C4-2B (cell line): ENCODE results near the gene SYT14.
"Not testable (repeated sequence)": the region's sequence is repeated elsewhere in the genome, so short reads cannot be mapped to it uniquely, and the experiment has no call there.

ENCODE experiments used
- H3K27ac ChIP-seq: fragments of 450-650 bp; 2 replicates; pipeline ENCODE4 v1.5.1; 2017
- ZFX ChIP-seq: fragments of 450-650 bp; IDR thresholded peaks from 2 replicates; pipeline ENCODE4 v1.6.1; 2017
- TF ChIP-seq, protein P1 (sequence below): fragments of 450-650 bp; conservative IDR thresholded peaks from 2 replicates; pipeline ENCODE4 v1.5.1; 2017; ENCODE audit warnings: mild to moderate bottlenecking

The SYT14 gene

DNA sequence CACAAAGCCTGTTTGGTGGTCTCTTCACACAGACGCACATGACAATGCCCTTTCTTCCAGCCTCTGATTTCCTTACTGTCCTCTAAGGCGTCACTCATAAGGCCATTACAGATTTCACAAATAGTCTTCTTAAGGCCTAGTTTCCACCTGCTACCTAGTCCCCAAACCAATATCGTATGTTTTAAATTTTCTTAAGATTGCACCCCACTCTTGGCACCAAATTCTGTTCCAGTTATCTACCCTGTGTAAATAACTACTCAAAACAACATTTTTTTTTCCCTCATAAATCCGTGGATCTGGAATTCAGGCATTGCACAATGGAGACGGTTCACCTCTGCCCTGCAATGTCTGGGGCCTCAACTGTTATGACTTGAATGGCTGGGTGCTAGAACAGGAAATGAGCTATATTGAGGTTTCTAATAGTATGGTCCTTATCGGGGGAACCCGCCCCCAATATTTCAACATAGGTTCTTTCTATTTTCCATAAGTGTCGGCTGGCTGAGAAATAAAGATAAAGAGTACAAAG lies 257.7 kb downstream of the SYT14 start:
- TF ChIP-seq, protein P1, sequence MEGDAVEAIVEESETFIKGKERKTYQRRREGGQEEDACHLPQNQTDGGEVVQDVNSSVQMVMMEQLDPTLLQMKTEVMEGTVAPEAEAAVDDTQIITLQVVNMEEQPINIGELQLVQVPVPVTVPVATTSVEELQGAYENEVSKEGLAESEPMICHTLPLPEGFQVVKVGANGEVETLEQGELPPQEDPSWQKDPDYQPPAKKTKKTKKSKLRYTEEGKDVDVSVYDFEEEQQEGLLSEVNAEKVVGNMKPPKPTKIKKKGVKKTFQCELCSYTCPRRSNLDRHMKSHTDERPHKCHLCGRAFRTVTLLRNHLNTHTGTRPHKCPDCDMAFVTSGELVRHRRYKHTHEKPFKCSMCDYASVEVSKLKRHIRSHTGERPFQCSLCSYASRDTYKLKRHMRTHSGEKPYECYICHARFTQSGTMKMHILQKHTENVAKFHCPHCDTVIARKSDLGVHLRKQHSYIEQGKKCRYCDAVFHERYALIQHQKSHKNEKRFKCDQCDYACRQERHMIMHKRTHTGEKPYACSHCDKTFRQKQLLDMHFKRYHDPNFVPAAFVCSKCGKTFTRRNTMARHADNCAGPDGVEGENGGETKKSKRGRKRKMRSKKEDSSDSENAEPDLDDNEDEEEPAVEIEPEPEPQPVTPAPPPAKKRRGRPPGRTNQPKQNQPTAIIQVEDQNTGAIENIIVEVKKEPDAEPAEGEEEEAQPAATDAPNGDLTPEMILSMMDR, result no peak
- TF ChIP-seq ZFX, result no peak
- H3K27ac ChIP-seq, result no peak overlapping the region

DNA sequence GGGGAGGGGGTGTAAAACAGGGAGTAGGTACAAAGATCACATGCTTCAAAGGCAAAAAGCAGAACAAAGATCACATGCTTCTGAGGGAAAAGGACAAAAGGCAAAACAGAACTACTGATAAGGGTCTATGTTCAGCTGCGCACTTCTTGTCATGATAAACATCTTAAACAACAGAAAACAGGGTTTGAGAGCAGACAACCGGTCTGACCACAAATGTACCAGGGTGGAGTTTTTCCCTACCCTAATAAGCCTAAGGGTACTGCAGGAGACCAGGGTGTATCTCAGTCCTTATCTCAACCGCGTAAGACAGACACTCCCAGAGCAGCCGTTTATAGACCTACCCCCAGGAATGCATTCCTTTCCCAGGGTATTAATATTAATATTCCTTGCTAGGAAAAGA lies 258.2 kb downstream of the SYT14 start:
- H3K27ac ChIP-seq, result not testable (repeated sequence)

DNA sequence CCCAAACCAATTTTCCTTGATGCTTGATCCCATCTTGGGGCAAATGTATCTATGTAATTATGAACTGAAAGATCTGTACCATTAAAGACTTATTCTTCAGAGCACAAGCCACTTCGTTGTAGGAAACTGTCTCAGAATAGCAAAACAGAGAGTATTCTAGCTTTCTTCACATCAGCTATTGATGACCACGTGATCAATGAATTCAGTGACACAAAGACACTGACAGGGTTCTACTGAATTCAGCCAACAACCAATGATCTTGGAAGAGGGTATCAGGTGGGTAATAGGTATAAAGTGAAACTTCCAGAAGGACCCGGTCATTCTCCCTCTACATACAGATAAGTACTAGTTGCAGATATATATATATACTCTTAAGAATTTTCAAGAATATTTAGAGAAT lies 260.8 kb downstream of the SYT14 start:
- H3K27ac ChIP-seq, result no peak overlapping the region
- TF ChIP-seq, protein P1, result no peak
- TF ChIP-seq ZFX, result no peak

DNA sequence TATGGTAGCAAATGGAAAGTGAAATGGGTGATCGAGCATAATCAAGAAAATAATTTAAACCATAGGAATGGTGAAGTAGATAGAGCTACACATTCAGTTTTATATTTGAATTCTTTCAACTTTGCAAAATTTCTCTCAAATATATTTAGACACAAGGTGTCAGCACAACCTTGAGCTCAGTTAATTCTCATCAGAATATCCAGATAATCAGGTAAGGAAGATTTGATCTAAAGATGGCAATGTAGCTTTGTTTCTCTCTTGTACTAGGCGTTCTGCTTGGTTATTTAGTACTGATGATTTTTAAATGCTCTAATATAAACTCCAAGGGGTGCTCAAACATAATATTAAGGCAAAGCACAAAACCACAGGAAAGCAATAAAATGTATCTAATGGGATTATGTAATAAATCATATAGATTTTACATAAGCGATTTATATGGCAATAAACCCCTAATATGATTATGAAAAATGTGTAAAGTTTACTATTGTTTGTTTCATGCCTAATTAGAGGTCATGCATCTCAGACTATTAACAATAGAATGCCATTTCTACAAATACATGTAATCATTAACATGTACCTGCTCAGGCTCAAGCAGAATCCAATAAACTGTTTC lies 262.2 kb downstream of the SYT14 start:
- no peak overlapping the region for H3K27ac ChIP-seq
- TF ChIP-seq, protein P1, result peak; percentile 7
- no peak for TF ChIP-seq ZFX

DNA sequence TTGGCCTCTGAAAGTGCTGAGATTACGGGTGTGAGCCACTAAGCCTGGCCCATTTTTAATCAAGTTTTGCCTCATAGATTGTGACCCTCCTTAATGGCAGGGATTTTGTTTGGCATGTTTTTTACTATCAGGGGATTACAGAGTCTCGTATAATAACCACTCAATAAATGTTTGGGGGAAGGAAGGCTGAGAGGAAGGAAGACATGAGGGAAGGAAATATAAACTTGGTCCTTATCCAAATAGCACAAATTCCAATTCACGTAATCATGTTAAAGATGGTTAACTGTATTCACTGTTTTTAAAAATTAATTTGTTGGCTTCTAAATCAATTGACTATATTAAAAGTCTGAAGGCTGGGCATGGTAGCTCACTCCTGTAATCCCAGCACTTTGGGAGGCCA lies 263.7 kb downstream of the SYT14 start:
- TF ChIP-seq ZFX, result no peak
- TF ChIP-seq, protein P1, result no peak

DNA sequence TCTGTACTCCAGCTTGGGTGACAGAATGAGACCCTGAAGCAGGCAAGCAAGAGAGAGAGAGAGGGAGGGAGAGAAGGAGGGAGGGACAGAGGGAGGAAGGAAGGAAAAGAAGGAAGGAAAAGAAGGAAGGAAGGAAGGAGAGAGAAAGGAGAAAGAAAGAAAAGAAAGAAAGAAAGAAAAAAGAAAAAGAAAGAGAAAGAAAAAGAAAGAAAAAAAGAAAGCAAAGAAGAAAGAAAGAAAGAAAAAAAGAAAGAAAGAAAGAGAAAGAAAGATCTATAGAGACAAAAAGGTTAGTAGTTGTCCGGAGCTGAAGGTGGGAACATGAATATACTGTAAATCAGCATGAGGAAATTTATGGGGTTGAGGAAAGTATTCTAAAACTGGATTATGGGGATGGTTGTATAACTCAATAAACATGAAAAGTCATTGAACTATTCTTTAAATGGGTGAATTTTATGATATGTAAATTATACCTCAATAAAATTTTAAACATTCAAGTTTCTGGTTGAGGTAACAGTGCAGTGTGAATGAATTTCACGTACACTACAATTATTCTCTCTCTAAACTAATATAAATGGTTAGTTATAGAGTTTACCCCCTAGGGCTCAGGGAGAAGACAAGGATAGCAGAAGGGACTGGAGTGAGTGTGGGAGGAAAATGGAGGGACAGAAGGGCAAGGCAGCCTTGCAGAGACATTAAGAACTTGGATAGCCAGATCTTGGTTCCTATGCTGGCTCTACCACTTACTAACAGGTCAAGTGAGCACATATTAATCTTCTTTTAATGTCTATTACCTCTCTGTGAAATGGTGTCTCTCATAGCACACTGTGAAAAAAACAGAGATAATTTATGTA lies 269.8 kb downstream of the SYT14 start:
- no peak for TF ChIP-seq ZFX
- TF ChIP-seq, protein P1, result no peak
- H3K27ac ChIP-seq, result no peak overlapping the region

More for the DNA sequence above, 263.7 kb downstream of the SYT14 start:
- H3K27ac ChIP-seq, result no peak overlapping the region

DNA sequence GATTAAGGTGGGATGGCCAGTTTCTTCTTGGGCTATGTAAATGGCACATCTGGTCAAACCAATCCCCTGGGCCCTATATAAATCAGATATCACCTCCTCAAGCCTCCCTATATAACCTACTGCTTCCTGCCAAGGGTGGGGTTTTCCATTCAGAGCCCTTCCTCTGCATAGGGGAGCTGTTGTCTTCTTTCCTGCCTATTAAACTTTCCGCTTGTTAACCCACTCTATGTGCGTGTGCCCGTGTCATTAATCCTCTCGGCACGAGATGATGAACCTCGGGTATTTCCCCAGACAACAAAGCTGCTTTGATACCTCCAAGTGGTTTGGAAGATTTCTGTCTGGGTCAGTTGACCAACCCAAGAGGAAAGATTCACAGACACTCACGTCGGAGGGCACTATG lies 275.3 kb downstream of the SYT14 start:
- TF ChIP-seq ZFX, result no peak
- TF ChIP-seq, protein P1, result no peak
- H3K27ac ChIP-seq, result no peak overlapping the region
